HG03025 (cell line): ENCODE results near the gene ELAVL1.
A peak's percentile ranks its signal among the peaks of the same experiment; 100 is the strongest.

Source experiments
- ATAC-seq: cut with Tn5 transposase; IDR thresholded peaks from one replicate; pipeline ENCODE4 v1.9.1; 2021; ENCODE audit warnings: mild to moderate bottlenecking, moderate library complexity; ENCODE audit not compliant: unreplicated experiment, low FRiP score

The ELAVL1 gene

GRCh38 chr19:8022275-8022674 is 16.8 kb upstream of the ELAVL1 start:
- ATAC-seq = no peak

- no peak for ATAC-seq
Measured at GRCh38 chr19:8021374-8021773, 15.9 kb upstream of the ELAVL1 start.

- ATAC-seq = no peak
Measured at GRCh38 chr19:8020681-8021080, 15.2 kb upstream of the ELAVL1 start.

- no peak for ATAC-seq
Measured at GRCh38 chr19:8017808-8018207, 12.4 kb upstream of the ELAVL1 start.

GRCh38 chr19:8004723-8005513 is 523 bp downstream of the ELAVL1 start:
- peak; percentile 21 for ATAC-seq

- no peak for ATAC-seq
Measured at GRCh38 chr19:8004001-8004400, 1.4 kb downstream of the ELAVL1 start.

GRCh38 chr19:8001995-8002849 is 3.2 kb downstream of the ELAVL1 start:
- no peak for ATAC-seq

- ATAC-seq = no peak
Measured at GRCh38 chr19:8001651-8001994, 3.8 kb downstream of the ELAVL1 start.

- ATAC-seq = no peak
Measured at GRCh38 chr19:8000298-8001038, 5.0 kb downstream of the ELAVL1 start.

GRCh38 chr19:7999376-7999775 is 6.1 kb downstream of the ELAVL1 start:
- no peak for ATAC-seq

- ATAC-seq = no peak
Measured at GRCh38 chr19:7997809-7998480, 7.5 kb downstream of the ELAVL1 start.

- no peak for ATAC-seq
Measured at GRCh38 chr19:7996883-7997282, 8.6 kb downstream of the ELAVL1 start.

GRCh38 chr19:7995810-7996158 is 9.7 kb downstream of the ELAVL1 start:
- ATAC-seq = no peak

- ATAC-seq = no peak
Measured at GRCh38 chr19:7994928-7995809, 10.3 kb downstream of the ELAVL1 start.

GRCh38 chr19:7994114-7994513 is 11.3 kb downstream of the ELAVL1 start:
- no peak for ATAC-seq

GRCh38 chr19:7993560-7993959 is 11.9 kb downstream of the ELAVL1 start:
- no peak for ATAC-seq

GRCh38 chr19:7992575-7992974 is 12.9 kb downstream of the ELAVL1 start:
- ATAC-seq = no peak

- ATAC-seq = no peak
Measured at GRCh38 chr19:7989071-7989575, 16.3 kb downstream of the ELAVL1 start.

- ATAC-seq = no peak
Measured at GRCh38 chr19:7988307-7988706, 17.1 kb downstream of the ELAVL1 start.
